GM10248 (cell line): Measurements from ENCODE around the gene IZUMO4.

Experiments used
- CTCF ChIA-PET: fragments of 300-600 bp; sonication (Branson Sonifier 250); formaldehyde crosslinking; extraction: SDS; loops from one replicate; lab custom pipeline; 2021; ENCODE audit warnings: antibody characterized with exemption; lab: Yijun Ruan, JAX
- POLR2A ChIA-PET: fragments of 350-650 bp; sonication (Branson Sonifier 250); formaldehyde crosslinking; extraction: SDS; loops from one replicate; lab custom pipeline; 2020; ENCODE audit warnings: antibody characterized with exemption; lab: Yijun Ruan, JAX
- DNase-seq: peaks from one replicate; pipeline ENCODE4 v3.0.0; 2012; ENCODE audit errors: extremely low spot score
- TF ChIP-seq, protein P1 (sequence below): IDR thresholded peaks from 2 replicates; pipeline ENCODE4 v1.5.1; 2012; ENCODE audit warnings: mild to moderate bottlenecking, low read depth; ENCODE audit errors: extremely low read depth, missing control alignments, control extremely low read depth

IZUMO4 gene

DNA sequence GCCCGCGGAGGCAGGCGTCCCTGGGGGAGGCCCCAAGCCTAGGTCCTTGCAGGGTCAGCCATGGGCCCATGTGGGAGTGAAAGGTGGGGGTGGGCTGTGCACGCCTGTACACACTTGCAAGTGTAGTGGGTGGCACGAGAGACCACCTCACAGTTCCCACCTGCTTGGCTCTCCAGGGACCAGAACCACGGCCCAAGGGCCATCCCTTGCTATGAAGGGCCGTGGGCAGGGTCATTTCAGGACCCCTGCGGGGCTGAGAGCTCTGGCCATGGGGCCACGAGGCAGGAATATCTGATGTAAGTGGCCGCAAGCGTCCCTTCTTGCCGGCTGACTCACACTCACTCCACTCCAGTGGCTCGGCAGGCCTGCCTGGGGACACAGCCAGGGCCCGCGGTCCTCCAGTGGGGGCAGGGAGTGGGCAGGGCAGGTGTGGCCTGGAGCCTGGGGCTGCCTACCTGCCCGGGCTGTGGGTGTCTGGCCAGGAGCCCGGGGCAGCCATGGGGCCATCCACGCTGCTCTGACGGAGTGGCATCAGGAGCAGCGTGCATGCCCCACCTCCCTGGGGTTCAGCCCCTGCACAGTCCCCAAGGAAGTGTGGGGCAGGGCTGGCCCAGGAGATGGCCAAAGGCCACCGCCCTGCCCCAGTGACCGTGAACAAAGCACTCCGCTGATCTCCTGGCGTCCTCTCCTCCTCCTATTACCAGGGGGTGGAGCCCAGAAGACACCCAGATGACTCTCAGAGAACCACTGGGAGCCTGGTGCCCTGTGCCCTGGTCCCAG lies 37.1 kb upstream of the IZUMO4 start:
- TF ChIP-seq, protein P1, sequence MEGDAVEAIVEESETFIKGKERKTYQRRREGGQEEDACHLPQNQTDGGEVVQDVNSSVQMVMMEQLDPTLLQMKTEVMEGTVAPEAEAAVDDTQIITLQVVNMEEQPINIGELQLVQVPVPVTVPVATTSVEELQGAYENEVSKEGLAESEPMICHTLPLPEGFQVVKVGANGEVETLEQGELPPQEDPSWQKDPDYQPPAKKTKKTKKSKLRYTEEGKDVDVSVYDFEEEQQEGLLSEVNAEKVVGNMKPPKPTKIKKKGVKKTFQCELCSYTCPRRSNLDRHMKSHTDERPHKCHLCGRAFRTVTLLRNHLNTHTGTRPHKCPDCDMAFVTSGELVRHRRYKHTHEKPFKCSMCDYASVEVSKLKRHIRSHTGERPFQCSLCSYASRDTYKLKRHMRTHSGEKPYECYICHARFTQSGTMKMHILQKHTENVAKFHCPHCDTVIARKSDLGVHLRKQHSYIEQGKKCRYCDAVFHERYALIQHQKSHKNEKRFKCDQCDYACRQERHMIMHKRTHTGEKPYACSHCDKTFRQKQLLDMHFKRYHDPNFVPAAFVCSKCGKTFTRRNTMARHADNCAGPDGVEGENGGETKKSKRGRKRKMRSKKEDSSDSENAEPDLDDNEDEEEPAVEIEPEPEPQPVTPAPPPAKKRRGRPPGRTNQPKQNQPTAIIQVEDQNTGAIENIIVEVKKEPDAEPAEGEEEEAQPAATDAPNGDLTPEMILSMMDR = no peak
- no peak for DNase-seq
- ChIA-PET CTCF (interaction anchor here (1.4 kb wide), 1 partner anchor 28 kb away, joined by 4 read pairs; no protein-coding TSS in a partner anchor), POLR2A (interaction anchor here (0.6 to 3.5 kb wide), 4 partner anchors 8 to 87 kb away, joined by 3 to 13 read pairs (median 6); partner anchors contain the start of gene MKNK2)

DNA sequence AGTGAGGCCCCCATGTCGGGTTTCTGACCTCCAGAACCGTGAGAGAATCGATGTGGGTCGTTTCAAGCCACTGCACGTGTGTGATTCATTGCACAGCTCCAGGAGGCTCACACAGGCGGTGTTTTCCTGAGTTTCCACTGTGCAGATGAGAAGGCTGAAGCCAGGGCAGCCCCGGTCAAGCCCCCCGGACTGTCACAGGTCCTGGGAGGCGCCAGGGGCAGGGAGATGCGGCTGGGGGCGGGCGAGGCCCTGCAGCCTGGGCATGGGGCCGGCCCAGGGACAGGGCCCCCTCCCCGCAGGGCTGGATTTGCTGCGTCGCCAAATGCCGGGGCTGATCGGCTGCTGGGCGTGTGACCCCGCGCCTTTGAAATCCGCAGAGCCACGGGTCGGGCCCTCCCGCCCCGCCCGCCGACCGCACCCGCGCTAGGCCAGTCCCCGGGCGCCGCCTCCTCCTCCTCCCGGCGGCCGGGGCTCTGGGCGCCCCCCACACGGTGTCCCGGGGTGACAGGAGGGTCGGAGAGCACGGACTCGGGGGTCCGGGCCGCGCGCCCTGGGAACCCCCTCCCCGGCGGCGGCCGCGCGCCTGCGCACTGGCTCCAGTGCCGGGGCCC lies 35.7 kb upstream of the IZUMO4 start:
- TF ChIP-seq, protein P1 = no peak
- ChIA-PET POLR2A (interaction anchor here (0.6 to 3.5 kb wide), 5 partner anchors 9 to 22 kb away, joined by 3 to 13 read pairs (median 3); partner anchors contain the start of gene MKNK2), CTCF (interaction anchor here (1.2 to 1.9 kb wide), 3 partner anchors 18 to 42 kb away, joined by 3 to 4 read pairs (median 4); no protein-coding TSS in a partner anchor)
- no peak for DNase-seq

DNA sequence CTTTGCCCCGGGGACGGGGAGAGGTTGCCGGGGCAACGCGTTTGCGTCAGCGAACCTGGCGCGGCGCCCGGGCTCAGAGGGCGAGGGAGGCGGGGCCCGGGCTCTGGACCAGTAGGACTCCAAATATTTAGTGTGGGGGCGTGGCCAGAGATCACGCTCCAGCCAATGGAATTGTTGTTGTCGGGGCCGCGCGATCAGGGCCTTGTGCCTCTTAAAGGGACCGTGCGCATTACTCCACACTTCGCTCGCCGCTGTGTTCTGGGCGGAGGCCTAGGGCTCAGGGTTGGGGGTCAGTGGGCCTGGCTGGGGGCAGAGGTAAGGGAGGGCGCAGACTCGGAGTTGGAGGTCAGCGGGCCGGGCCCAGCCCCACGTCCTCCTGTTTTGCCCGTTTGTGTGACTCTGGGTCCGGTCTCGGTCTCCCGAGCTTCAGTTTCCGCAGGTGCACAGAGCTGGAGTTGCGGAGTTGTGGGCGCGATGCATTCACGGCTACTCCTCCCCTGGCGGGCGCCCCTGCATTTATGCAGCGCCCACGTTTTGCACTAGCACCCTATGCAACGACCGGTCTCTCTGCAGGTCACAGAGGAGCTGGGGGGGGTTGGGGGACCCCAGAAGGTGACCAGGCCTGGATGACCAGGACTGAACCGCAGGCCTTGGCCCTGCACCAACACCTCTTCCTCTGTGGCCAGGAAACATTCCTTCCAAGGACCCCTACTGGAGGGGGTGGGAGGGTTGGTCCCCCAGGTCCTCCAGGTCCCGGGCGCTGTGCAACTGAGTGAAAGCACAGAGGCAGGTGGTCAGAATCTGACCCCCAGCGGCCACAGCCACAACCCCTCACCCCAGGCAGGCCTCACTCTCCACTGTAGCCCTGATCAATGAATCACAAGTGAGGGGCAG lies 35.0 kb upstream of the IZUMO4 start:
- TF ChIP-seq, protein P1 = peak; percentile 9
- peak; percentile 99 for DNase-seq
- ChIA-PET POLR2A (interaction anchor here (0.5 to 3.5 kb wide), 4 partner anchors 10 to 126 kb away, joined by 3 to 13 read pairs (median 3); no protein-coding TSS in a partner anchor), CTCF (interaction anchor here (1.2 to 2.6 kb wide), 4 partner anchors 10 to 43 kb away, joined by 3 to 11 read pairs (median 4); no protein-coding TSS in a partner anchor)

DNA sequence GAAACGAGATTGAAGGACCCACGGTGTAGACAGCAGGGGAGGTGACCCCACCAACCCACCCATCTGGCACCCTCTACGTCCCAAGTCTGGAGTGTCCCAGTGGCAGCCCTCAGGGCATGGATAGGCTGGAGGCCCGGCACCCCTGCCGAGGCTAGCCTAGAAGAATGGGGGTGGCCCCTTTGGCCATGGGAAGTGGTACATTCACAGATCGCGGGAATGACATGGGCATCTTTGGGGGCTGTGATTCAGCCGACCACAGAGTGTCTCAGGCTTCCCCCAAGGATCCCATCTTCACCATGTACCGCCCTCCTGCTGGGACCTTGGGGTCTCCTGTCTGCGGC lies 34.4 kb upstream of the IZUMO4 start:
- ChIA-PET CTCF (interaction anchor here (1.1 to 2.6 kb wide), 5 partner anchors 10 to 132 kb away, joined by 3 to 11 read pairs (median 4); no protein-coding TSS in a partner anchor), POLR2A (interaction anchor here (0.5 to 3.5 kb wide), 3 partner anchors 10 to 126 kb away, joined by 3 to 13 read pairs (median 3); no protein-coding TSS in a partner anchor)
- TF ChIP-seq, protein P1 = no peak
- DNase-seq = no peak

DNA sequence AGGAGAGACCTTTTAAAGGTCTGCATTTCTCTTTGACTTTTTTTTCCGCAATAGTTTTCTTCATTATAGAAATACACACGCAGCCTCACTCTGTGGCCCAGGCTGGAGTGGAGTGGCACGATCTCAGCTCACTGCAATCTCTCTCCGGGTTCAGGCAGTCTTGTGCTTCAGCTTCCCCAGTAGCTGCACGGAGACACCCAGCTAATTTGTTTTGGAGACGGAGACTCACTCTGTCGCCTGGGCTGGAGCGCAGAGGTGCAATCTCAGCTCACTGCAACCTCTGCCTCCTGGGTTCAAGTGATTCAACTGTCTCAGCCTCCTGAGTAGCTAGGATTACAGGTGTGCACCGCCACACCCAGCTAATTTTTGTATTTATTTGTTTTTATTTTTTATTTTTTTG lies 33.9 kb upstream of the IZUMO4 start:
- ChIA-PET POLR2A (interaction anchor here (0.6 to 3.5 kb wide), 2 partner anchors 14 to 20 kb away, joined by 4 to 13 read pairs; no protein-coding TSS in a partner anchor), CTCF (interaction anchor here (1.1 to 2.6 kb wide), 4 partner anchors 11 to 133 kb away, joined by 3 to 11 read pairs (median 4); no protein-coding TSS in a partner anchor)
- TF ChIP-seq, protein P1 = no peak
- DNase-seq = no peak
